Stimulated activated CD8-positive, alpha-beta memory T cell treated with anti-CD3 and anti-CD28 coated beads, Interleukin-7, amount 100 ng/mL, for 24 hours (primary cell): ENCODE results near the gene ZNF335.
"Not testable (repeated sequence)": the region's sequence is repeated elsewhere in the genome, so short reads cannot be mapped to it uniquely, and the experiment has no call there.

Experiments used
- DNase-seq: peaks from one replicate; pipeline ENCODE4 v3.0.0-alpha.2; 2020; ENCODE audit warnings: low read depth

ZNF335 gene

DNA sequence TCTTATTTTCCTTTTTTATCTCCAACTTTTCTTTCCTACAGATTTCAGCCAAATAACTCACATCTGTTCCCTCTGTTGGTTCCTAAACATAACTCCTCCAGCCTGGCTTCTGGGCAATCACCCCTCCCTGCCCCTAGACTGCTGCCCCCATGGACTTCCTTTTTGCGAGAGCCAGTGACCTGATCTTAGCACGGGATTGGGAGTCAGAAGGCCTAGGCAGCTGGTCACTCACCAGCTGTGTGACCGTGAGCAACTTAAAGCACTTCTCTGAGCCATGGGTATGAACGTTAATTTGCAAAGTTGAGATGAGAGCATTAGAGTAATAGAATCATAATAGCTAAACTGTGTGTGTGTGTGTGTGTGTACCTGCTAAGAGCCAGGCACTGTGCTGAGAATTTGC, 32.2 kb upstream of the ZNF335 start:
- DNase-seq: no peak

DNA sequence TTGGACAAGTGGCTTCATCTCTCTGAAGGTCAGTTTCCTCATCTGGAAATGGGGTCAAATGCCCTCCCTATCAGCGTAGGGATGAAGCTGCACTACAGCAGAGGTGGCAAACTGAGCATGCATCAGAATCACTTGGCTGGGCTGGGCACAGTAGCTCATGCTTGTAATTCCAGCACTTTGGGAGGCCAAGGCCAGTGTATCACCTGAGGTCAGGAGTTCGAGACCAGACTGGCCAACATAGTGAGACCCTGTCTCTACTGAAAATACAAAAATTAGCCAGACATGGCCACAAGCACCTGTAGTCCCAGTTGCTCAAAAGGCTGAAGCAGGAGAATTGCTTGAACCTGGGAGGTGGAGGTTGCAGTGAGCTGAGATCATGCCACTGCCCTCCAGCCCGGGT, 30.0 kb upstream of the ZNF335 start:
- DNase-seq: no peak

DNA sequence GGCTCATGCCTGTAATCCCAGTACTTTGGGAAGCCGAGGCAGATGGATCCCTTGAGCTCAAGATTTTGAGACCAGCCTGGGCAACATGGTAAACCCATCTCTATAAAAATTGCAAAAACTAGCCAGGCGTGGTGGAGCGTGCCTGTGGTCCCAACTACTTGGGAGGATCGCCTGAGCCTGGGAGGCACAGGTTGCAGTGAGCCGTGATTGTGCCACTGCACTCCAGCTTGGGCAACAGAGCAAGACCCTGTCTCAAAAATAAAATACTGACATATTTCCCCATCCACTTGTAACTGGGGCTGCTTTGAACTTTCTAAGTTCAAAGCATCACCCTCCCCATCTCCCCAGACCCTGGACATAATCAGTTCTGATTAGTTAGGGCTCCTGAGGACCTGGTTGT, 29.5 kb upstream of the ZNF335 start:
- no peak for DNase-seq

DNA sequence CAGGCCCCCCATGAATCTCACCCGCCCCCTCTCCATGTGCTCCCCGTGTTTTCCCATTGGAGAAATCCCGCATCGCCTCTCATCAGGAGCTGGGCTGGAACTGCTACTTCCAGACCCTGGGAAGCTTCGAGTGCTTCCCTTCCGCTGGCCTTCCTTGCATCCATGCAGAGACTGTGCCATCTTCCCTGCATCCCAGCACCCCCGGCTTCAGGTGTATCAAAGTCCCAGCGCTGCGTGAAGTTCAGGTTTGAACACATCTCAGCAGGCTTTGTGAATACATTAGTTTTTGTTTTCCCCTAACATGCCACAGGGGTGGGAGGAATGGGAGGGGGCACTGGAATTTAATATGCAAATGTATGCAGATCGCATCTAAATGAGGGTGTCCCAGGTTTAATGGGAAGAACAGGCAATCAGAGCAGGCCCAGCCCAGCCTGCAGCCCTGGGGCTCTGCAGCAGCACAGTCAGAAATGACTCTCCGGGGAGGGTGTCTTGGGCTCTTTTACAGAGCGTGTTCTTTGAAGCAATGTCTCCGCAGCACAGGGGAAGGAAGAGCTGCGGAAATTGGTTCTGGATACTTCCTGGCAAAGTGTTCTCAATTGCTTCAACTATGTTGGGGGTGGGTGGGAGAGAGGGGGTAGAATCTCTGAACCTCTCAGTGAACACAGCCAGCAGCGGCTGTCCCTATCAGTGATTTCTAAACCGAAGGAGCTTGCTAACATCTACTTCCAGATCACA, 28.4 kb upstream of the ZNF335 start:
- DNase-seq: no peak

DNA sequence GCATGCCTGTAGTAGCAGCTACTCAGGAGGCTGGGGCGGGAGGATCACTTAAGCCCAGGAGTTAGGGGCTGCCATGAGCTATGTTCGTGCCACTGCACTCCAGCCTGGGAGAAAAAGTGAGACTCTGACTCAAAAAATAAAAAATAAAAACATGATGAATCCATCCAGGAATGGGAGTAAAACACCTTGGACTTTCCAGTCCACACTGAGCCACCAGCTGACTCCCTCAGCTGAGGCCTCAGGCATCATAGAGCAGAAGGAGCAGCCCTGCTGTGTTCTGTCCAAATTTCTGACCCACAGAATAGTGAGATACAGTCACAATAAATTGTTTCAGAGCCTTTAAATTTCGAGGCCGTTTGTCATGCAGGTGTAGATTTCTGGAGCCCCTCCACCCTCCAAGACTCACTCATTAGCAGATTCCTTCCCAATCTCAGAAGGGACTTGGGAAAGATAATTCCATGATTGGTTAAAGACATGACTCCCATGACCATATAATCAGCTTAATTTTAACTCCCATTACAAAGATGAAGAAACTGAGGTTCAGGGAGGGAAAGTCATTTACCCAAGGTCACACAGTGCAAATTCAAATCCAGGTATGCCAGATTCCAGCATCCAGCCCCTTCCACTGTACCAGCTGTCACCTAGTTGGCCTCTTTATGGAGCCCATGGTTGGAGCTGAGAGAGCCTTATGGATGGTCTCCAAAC, 27.7 kb upstream of the ZNF335 start:
- DNase-seq: no peak

DNA sequence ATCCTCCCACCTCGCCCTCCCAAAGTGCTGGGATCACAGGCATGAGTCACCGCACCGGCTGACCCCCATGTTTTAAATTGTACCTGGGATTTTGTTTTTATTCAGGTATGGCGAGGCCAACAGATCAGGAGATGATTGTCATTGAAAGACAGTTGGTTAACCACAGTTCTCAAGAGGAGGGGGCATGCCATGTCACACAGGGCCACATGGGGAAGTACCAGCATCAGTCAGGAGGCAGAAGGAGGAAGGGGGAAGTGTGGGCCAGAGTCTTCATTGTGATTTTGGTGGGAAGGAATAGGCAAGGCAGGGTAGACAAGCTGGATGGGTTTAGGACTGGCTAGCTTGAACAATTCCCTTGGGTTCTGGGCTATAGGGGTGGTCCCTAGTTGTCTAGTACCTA, 26.8 kb upstream of the ZNF335 start:
- no peak for DNase-seq

DNA sequence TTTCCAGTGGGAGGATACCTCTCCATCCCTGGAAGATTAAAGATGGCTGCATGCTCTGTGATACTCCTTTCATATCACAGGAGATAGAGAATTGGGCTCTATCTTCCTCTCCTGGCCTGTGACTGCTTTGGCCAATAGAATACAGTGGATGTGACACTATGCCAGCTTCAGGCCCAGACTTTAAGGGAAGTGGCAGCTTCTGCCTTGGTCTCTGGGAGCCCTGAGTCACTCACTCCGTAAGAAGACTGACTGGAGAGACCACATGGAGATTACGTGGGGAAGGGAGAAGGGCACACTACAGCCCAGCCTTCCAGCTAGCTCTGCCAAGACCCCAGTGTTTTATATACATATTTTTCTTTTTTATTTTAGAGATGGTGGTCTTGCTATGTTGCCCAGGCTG, 26.3 kb upstream of the ZNF335 start:
- no peak for DNase-seq

DNA sequence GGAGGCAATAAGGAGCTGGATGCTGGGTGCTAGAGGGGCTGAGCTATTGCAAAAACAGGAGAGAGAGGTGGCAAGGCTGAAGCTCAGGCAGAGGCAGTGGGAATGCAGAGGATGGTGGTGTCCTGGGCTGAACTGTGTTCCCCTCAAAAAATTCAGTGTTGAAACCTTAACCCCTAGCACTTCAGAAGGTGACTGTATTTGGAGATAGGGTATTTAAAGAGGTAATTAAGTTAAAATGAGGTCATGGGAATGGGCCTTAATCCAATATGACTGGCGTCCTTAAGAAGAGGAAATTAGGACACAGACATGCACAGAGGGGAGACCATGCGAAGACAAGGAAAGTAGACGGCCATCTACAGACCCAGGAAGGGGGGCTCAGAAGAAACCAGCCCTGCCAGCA, 25.2 kb upstream of the ZNF335 start:
- no peak for DNase-seq

DNA sequence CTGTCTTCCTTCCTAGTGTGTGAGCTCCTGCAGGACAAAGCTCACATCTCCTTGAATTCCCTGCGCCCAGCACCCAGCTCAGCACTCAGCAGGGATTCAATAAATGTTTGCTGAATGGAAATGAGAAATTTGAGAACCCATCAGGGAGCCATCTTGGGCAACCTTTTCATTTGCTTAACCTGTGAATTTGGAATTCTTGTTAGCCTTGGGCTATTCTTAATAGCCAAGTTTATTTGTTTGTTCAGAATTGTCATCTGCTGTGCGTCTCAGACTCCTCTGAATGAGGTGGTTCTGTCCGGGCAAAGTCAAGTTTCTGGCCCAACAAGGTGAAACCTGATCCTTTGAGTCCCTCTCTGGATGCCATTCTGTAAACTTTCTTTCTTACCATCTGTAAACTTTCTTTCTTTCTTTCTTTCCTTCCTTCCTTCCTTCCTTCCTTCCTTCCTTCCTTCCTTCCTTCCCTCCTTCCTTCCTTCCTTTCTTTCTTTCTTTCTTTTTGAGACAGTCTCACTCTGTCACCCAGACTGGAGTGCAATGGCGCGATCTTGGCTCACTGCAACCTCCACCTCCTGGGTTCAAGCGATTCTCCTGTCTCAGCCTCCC, 23.6 kb upstream of the ZNF335 start:
- not testable (repeated sequence) for DNase-seq

DNA sequence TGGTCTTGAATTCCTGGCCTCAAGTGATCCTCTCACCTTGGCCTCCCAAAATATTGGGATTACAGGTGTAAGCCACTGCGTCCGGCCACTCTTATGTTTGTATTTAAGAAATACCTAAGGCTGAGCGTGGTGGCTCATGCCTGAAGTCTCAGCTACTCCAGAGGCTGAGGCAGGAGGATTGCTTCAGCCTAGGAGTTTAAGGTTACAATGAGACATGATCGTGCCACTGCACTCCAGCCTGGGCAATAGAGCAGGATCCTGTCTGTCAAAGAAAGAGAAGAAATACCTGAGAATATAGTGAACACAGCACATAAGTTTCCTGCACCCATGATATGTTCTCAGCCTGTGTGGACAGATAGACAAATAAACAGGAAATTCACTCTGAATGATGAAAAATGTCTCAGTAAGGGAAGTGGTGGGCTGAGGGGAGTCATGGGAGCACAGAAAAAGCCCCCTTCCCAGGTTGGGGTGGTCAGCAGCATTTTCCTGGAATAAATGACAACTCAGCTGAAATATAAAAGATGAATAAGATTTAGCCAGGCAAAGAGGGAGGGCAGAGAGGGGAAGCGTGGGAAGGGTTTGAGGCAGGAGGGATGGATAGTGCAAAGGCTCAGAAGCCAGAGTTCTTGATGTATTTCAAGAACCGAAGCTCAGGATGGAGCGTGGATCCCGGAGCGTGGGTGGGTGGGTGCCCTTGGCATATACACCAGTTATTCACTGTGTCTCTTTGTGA, 22.9 kb upstream of the ZNF335 start:
- no peak for DNase-seq

DNA sequence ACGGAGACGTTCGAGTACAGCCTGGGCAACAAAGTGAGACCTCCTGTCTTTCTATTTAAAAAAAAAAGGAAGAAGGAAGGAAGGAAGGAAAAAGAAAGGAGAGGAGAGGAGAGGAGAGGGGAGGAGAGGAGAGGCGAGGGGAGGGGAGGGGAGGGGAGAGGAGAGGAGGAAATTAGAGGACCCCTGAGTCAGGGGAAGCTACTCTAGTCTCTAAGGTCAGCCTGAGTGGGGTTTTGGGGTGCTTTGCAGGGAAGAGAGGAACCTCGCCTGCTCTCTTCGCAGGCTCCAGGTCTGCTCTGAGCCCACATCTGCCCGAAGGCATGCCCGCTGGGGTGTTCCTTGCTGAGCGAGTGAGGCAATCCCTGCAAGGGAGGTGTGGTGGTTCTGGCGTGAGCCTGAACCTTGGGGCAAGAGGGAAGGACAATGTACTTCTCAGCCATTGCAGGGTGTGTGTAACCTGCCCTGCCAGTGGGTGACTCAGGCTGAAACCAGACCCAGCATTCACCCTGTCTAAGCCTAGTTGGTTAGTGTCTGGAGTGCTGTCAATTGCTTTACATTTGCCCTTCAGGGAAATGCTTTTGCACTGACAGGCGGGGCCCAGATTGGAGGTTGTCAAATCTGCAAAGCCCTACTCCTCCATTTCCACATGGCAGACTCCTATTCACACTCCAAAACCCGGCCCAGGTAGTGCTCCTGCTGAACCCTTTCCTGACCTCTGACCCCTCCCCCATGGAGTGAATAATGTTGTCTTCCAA, 21.4 kb upstream of the ZNF335 start:
- no peak for DNase-seq

DNA sequence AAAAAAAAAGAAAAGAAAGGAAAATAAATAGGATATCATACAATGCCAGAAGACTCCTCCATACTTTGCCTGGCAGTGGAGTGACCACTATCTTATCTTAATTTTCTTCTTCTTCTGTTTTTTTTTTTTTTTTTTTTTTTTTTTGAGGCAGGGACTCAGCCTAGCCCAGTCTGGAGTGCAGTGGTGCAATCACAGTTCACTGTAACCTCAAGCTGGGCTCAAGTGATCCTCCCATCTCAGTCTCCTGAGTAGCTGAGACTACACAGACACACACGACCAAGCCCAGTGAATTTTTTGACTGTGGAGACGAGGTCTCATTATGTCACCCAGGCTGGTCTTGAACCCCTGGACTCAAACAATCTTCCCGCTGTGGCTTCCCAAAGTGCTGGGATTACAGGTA, 19.6 kb upstream of the ZNF335 start:
- no peak for DNase-seq

DNA sequence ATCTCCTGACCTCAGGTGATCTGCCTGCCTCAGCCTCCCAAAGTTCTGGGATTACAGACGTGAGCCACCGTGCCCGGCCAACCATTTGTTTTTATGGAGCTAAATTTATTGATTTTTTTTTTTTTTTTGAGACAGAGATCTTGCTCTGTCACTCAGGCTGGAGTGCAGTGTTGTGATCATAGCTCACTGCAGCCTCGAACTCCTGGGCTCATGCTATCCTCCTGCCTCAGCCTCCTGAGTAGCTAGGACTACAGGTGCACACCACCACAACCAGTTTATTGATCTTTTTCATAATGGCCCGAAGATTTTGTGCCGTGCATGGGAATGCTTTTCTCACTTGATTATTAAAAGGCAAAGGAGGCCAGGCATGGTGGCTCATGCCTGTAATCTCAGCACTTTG, 16.8 kb upstream of the ZNF335 start:
- not testable (repeated sequence) for DNase-seq

DNA sequence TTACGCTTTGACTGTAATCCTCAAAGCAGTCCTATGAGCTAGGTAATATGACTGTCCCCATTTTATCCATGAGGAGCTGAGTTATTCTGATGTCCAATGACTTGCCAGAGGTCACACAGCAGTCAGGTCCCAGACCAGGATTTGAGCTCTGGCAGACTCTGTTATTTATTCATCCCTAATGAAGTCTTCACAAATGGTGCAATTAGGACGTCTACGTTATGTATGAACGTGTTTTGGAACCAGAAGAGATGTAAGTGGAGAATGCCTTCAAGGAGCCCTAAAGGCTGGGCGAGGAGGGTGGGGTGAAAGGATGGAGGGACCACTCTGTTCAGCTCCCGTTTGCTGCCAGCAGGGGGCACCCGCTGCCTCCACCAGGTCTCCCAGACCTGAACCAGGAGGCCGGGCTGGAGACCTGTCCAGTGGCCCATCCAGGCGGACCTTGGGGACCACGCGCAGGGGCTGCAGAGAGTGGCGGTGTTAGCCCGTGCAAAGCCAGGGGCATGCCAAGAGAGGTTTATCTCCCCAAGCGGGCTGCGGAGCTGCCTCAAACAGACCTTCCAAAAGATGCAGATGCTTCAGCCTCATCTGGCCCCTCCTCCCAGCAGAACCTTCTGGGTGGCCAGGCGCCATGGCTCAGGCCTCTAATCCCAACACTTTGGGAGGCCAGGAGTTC, 15.2 kb upstream of the ZNF335 start:
- DNase-seq: peak; percentile 74

DNA sequence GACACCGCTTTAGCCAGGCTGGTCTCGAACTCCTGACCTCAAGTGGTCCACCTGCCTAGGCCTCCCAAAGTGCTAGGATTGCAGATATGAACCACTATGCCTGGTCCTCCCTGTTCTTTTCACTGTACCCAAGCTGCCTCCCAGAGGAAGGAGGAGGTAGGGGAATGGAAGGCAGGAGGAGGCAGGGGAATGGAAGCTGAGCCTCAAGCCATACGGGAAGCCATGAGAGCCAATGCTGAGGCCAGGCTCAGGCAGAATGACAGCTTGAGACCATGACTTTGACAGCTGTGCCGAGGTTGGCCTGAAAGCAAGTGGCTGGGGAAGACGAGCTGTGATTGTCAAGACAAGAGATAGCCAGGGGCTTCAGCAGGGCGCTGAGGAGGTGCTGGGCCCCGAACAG, 13.6 kb upstream of the ZNF335 start:
- DNase-seq: no peak

DNA sequence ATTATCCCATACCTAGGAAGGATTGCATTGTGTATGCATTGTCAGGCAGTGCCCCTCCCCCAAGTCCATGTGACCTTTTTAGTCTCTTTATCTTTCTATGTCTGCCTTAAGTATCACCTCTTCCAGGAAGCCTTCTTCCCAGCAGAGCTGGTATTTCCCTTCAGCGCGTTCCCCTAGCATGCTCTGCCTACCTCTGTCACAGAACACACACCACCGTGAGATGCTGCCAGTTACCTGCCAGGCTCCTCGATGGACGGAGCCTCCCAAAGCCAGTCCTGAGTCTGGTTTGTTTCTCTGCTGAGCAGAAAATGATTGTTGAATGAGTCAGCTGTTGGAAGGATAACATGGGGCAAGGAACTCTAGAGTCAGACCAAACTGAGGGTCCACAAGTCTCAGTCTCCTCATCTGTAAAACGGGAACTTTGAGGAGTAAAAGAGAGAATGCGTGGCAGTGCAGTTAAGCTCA, 11.3 kb upstream of the ZNF335 start:
- no peak for DNase-seq

DNA sequence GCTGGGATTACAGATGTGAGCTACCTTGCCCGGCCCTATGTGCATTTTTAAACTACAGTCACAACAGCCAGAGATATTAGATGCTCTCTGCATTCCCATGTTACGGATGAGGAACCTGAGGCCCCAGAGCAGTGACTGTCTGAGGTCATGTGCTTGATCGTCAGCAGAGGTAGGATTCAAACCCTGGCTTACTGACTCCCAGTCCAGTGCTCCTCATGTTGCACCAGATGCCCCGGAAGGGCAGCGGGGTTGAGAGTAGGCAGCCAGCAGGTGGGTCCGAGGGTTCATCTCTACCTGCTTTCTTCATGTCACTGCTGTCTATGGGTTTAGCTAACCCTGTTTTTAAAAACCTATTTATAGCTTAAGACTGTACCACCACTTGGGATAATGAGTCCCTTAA, 9.3 kb upstream of the ZNF335 start:
- no peak for DNase-seq

DNA sequence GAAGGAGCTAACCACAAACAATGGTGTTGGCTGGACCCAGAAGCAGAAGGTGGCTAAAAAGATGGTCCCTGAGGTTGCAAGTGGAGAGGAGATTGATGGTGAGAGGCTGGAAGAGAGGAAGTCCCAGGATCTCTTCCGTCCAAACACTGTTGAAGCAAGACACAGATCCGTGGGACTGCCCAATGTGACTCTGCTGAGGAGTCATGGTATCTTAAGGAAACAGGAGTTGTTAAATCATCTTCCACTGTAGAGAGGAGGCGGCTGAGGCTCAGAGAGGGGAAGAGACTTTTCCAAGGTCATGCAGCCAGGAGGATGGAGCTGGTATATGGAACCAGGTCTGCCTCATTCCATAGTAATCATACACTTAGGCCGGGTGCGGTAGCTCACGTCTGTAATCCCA, 4.1 kb upstream of the ZNF335 start:
- no peak for DNase-seq

DNA sequence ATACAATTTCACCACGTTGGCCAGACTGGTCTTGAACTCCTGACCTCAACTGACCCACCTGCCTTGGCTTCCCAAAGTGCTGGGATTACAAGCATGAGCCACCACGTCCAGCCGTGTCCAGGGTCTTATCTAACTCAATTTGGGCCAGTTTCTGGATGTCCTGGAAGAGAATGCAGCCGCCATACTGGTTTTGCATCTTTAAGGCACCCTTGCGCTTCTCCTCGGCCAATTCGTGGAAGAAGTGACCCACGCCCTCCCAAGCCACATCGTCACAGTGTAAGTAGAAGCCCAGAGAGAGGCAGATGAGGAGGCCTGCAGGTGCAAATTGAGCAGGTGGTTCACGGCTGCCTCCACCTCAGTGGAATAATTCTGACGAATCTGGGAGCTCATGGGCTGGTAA, 3.7 kb upstream of the ZNF335 start:
- DNase-seq: no peak

DNA sequence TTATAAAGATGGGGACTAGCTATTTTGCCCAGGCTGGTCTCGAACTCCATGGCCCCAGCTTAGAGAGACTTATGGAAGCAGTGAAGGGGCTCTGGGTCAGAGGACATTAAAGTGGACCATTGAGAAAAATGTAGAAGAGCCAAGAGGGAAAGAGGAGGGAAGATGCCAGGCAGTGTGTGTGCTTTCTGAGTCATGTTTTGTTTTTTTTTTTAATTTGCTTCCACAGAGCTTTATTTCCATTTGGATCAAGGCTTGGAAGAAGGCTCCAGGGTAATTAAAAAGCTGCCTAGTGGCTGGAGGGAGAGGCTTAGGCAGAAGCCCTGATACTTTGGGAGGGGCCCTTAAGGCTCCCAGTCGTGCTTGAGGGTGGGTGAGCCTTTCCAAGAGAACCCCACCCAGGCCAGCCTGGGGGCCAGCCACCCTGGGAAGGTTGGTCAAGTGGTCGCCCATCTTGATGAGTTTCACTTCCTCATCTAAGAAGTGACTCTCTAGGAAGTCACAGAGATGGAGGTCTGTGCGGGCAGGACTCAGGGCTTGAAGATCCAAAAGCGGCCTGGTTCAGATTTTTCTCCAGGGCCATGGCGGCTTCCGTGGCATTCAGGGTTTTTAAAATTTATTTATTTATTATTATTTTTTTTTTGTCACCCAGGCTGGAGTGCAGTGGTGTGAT, 3.0 kb upstream of the ZNF335 start:
- no peak for DNase-seq
